ENCODE data around the gene RAB9A.

The RAB9A gene

DNA sequence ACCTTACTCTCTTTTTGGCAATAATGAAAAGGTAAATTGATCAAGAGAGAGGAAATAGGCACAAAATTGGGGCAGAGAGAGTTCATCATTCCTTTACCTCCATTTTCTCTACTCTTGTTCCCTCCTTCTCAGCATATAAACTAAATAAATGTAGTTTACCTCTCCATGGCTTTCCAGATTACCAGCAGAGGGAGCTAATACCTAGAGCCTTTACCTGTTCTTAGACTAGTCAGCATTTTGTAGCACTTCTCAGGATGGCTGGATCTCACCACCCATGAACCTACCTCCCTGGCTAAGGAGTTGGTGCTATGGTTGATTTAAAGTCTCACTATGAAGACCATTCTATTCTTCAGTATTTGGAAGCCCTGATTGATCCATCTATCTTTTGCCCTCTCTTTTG lies 61.3 kb downstream of the RAB9A start:
- DNase-seq (ENCODE audit: low spot score), result peak; percentile 64

DNA sequence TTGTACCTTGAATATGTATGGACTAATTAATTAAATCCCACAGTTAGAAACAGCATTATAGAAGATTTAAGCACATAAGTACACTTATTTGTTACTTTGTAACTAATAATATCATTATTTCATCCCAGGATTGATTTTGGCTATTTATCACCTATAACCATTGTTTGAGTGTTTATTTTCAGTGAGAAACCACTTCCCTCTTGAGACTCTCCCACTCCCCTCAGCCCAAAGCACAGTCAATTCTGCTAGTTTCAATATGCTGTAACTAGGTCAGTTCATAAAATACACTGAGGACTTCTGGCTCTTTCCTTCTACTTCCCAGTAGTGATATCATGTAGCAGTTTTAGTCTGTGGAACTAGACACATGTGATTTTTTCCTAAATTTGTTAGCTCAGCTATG lies 61.9 kb downstream of the RAB9A start:
- DNase-seq (ENCODE audit: low spot score), result no peak

DNA sequence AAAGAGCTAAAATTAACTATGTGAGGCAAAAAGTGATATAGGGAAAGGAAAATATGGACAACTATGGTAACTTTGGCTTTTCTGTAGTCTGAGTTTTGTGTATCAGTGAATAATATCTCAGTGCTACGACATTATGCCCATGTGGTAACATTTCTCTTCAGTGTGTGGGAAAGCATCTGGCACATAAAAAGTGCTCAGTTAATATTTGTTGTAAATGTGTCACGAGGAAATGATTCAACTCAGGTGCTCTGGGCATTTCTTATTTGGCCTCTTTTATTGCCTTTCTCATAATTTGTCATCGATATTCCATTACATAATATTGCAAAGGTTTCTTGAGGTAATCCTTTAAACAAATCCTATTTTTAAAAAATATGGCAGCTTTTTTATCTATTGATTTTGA lies 63.2 kb downstream of the RAB9A start:
- DNase-seq (ENCODE audit: low spot score), result no peak

DNA sequence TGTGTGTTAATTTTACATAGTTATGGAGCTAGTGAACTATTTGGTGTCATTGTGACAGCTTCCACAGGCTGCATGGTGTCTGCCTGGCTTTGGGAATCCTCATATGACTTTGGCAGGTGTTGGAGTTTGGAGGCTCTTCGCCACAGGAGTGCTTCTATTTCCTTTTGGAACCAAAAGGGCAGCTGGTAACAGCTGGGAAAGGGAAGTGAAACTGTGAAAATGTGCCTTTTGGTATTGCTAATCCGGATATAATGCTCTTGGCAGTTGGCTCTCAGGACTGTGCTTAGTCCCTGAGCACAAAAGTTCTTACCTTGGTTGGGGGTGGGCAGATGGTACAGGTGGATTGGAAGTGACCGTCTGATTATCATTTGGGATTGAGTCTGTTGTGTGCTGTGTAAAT lies 63.7 kb downstream of the RAB9A start:
- no peak for DNase-seq (ENCODE audit: low spot score)

DNA sequence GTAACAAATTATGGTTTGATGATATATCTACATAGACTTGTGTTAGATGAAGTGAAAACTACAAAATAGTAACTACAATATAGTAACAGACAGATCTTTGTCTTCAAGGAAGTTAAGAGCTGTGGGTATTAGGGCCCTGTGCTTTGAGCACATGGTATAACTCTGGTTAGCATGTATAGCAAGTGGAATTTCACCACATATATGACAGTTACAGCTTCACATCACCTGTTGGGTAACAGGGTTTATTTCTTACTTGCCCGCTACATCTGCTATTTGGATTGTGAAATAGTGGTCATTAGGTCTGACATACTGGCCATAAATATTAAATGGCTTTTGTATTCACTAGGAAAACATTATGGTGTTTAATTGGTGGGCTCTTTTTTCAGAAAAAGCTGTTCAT lies 65.8 kb downstream of the RAB9A start:
- no peak for DNase-seq (ENCODE audit: low spot score)

DNA sequence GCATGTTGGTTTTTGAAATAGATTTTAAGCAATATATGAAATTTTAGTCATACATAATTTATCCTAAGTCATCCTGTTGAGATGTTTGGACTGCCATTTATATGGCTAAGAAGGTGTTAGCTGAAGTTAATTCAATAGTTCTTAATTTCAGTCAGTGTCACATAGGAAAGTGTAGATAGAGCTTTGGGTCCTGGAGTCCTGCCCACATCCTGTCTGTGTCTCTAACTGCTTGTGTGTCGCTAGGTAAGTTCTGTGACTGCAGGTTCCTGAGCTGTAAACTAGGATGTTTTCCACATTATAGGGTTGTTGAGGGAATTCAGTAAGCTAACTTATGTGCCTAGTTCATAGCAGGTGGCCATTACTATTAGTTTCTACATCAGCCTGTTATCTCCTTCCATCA lies 66.3 kb downstream of the RAB9A start:
- DNase-seq (ENCODE audit: low spot score), result no peak

DNA sequence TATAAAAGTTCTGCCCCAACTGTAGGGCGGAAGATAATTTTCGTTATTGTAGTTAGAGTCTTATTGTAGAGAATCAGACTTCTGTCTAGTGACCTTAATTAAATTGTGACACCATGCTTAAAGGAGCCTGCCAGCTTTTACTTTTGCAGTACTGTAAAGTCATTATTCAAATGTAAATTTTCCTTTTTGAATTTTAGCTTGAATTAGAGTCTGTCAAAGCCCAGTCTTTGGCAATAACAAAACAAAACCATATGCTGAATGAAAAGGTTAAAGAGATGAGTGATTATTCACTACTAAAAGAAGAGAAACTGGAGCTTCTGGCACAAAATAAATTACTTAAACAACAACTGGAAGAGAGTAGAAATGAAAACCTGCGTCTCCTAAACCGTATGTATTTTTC lies 67.5 kb downstream of the RAB9A start:
- no peak for DNase-seq (ENCODE audit: low spot score)

DNA sequence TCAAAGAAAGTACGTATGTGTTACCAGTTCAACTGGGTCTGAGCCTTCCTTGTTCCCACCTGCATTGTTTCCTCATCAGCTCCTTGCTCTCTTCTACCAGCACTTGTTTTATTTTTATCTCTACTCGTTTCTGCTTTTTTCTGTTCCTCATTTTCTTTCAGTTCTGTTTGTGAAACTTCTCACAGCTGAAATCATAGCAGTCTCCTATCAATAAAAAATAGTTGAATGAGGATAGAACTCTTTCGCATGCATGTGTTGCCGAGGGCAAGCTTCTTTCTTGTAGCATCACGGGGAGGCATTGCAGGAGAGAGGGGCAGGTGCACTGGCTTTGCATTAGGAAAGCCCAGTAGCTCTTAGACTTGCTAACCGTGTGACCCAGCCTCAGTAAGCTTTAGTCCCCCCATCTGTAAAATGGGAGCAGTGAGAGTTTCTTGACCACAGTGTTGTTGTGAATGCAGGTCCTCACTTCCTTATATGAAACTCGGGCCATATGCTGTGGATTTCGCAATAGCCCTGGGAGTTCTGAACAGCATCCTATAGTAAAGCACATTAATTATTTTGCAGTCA lies 70.3 kb downstream of the RAB9A start:
- no peak for DNase-seq (ENCODE audit: low spot score)
